HG02642 (cell line): Measurements from ENCODE around the gene RHBDF2.

Experiments used
- ATAC-seq: cut with Tn5 transposase; IDR thresholded peaks from one replicate; pipeline ENCODE4 v1.9.1; 2021; ENCODE audit warnings: mild to moderate bottlenecking; ENCODE audit not compliant: unreplicated experiment, poor library complexity

Gene RHBDF2

GRCh38 chr17:76487451-76488192, 13.6 kb downstream of the RHBDF2 start:
- ATAC-seq, result no peak

GRCh38 chr17:76485569-76485968, 15.7 kb downstream of the RHBDF2 start:
- ATAC-seq, result no peak

- no peak for ATAC-seq
Observed at GRCh38 chr17:76484228-76484725, 16.9 kb downstream of the RHBDF2 start.

- ATAC-seq, result peak; percentile 67
Observed at GRCh38 chr17:76481071-76481655, 20.1 kb downstream of the RHBDF2 start.

GRCh38 chr17:76480632-76481031, 20.6 kb downstream of the RHBDF2 start:
- peak; percentile 4 for ATAC-seq

GRCh38 chr17:76479515-76480060, 21.6 kb downstream of the RHBDF2 start:
- no peak for ATAC-seq

- no peak for ATAC-seq
Observed at GRCh38 chr17:76478730-76479514, 22.3 kb downstream of the RHBDF2 start.

GRCh38 chr17:76478097-76478496, 23.1 kb downstream of the RHBDF2 start:
- ATAC-seq, result no peak

- no peak for ATAC-seq
Observed at GRCh38 chr17:76477576-76477975, 23.6 kb downstream of the RHBDF2 start.

GRCh38 chr17:76476736-76477135, 24.5 kb downstream of the RHBDF2 start:
- ATAC-seq, result no peak

- no peak for ATAC-seq
Observed at GRCh38 chr17:76475302-76475701, 25.9 kb downstream of the RHBDF2 start.

- ATAC-seq, result no peak
Observed at GRCh38 chr17:76474894-76475293, 26.3 kb downstream of the RHBDF2 start.

- ATAC-seq, result no peak
Observed at GRCh38 chr17:76474238-76474637, 27.0 kb downstream of the RHBDF2 start.

GRCh38 chr17:76473541-76473985, 27.7 kb downstream of the RHBDF2 start:
- no peak for ATAC-seq

- ATAC-seq, result no peak
Observed at GRCh38 chr17:76472726-76473125, 28.5 kb downstream of the RHBDF2 start.

GRCh38 chr17:76472258-76472645, 29.0 kb downstream of the RHBDF2 start:
- no peak for ATAC-seq

- no peak for ATAC-seq
Observed at GRCh38 chr17:76471498-76472257, 29.5 kb downstream of the RHBDF2 start.

GRCh38 chr17:76469991-76470739, 31.1 kb downstream of the RHBDF2 start:
- no peak for ATAC-seq
